Measurements from ENCODE around the gene POU6F2. TPM values are rescaled to one million over a fixed set of nuclear protein-coding genes. Genes with fewer than 3 reads are reported as not detected.

The POU6F2 gene
- total and polyA plus RNA-seq, 2 donors (not counting 1 experiment from before 2014, with no cell fraction given) = 0.47 TPM; not detected in 1

GRCh38 chr7:39125846-39126245 lies 148.1 kb downstream of the POU6F2 start:
- no peak for ATAC-seq (ENCODE audit: low read depth)
- Histone ChIP-seq H3K79me2 (ENCODE audit: control insufficient read depth, insufficient read depth, low read length) (no peaks in the 10 kb centered on the region), H3K27me3 (replicated peaks in 1 of 4; ENCODE audit: control extremely low read depth in 1 of 4, control insufficient read depth in 3 of 4, insufficient read depth in 4 of 4, low read length in 3 of 4) (no peaks in the 10 kb centered on the region), H3K36me3 (replicated peaks in 1 of 2; ENCODE audit: control extremely low read depth in 1 of 2, control insufficient read depth in 1 of 2, extremely low read depth in 1 of 2, insufficient read depth in 2 of 2, low read length in 1 of 2) (no peaks in the 10 kb centered on the region), H3K4me3 (ENCODE audit: control extremely low read depth in 1 of 5, extremely low read depth in 1 of 5, insufficient read depth in 1 of 5, low read depth in 2 of 5, low read length in 4 of 5) (no peak overlapping the region), H3K9ac (ENCODE audit: low read length) (no peak overlapping the region), H2AFZ (ENCODE audit: insufficient read depth, low read depth, low read length, poor library complexity, severe bottlenecking) (no peak overlapping the region), H4K20me1 (ENCODE audit: control insufficient read depth, insufficient read depth, low read length, poor library complexity, severe bottlenecking) (no peaks in the 10 kb centered on the region), H3K9me3 (ENCODE audit: control extremely low read depth in 1 of 3, control insufficient read depth in 2 of 3, insufficient read depth in 1 of 3, low read length in 2 of 3) (no peaks in the 10 kb centered on the region), H3K27ac (ENCODE audit: low read length in 2 of 2) (no peak overlapping the region), H3K4me1 (ENCODE audit: control insufficient read depth in 2 of 2, insufficient read depth in 2 of 2, low read length in 2 of 2) (no peaks in the 10 kb centered on the region), H3K4me2 (replicated peaks; ENCODE audit: low read depth, low read length, poor library complexity, severe bottlenecking) (no peak overlapping the region)
- Mint-ChIP-seq H3K27ac (no peak overlapping the region), H3K9me3 (ENCODE audit: insufficient read depth) (no peaks in the 10 kb centered on the region), H3K4me1 (peaks cover under 1% of the 10 kb centered on the region), H3K4me3 (no peak overlapping the region), H3K27me3 (peaks cover 20% of the 10 kb centered on the region)
- DNase-seq = no peak
- CTCF ChIA-PET = no interaction called here
- TF ChIP-seq EZH2 (IDR thresholded peaks at IDR 0.05; ENCODE audit: borderline replicate concordance, insufficient read depth, low read depth, low read length, poor library complexity, severe bottlenecking) (no peak), CTCF (IDR thresholded peaks at IDR 0.05) (no peak)
- 81% methylated on average over 3 of the region's 3 CpGs for WGBS (ENCODE audit: insufficient coverage)
- POLR2A ChIA-PET = no interaction called here
- intact Hi-C loops (cut with micrococcal nuclease) = no loop called here

GRCh38 chr7:39127058-39127457 lies 149.3 kb downstream of the POU6F2 start:
- H3K79me2 ChIP-seq (ENCODE audit: control insufficient read depth, insufficient read depth, low read length) = no peaks in the 10 kb centered on the region
- DNase-seq (no peak), ATAC-seq (ENCODE audit: low read depth) (no peak)
- no peaks in the 10 kb centered on the region for H4K20me1 ChIP-seq (ENCODE audit: control insufficient read depth, insufficient read depth, low read length, poor library complexity, severe bottlenecking)
- no CpG with 5 or more reads among the region's 3 CpGs for WGBS (ENCODE audit: insufficient coverage)
- no peak overlapping the region for H3K27ac Mint-ChIP-seq
- CTCF ChIA-PET = no interaction called here
- H3K9me3 Mint-ChIP-seq (ENCODE audit: insufficient read depth) = no peaks in the 10 kb centered on the region
- no peak overlapping the region for H3K27ac ChIP-seq (ENCODE audit: low read length in 2 of 2)
- peaks cover 3% of the 10 kb centered on the region for H3K4me1 Mint-ChIP-seq
- no peak overlapping the region for H3K4me3 ChIP-seq (ENCODE audit: control extremely low read depth in 1 of 5, extremely low read depth in 1 of 5, insufficient read depth in 1 of 5, low read depth in 2 of 5, low read length in 4 of 5)
- POLR2A ChIA-PET = interaction anchor here (0.7 kb wide), 1 partner anchor 409 kb away, joined by 8 read pairs; no protein-coding TSS in a partner anchor
- H3K27me3 Mint-ChIP-seq = peaks cover 16% of the 10 kb centered on the region
- TF ChIP-seq CTCF (IDR thresholded peaks at IDR 0.05) (no peak), EZH2 (IDR thresholded peaks at IDR 0.05; ENCODE audit: borderline replicate concordance, insufficient read depth, low read depth, low read length, poor library complexity, severe bottlenecking) (no peak)
- H3K36me3 ChIP-seq (replicated peaks in 1 of 2; ENCODE audit: control extremely low read depth in 1 of 2, control insufficient read depth in 1 of 2, extremely low read depth in 1 of 2, insufficient read depth in 2 of 2, low read length in 1 of 2) = no peaks in the 10 kb centered on the region
- no peak overlapping the region for H2AFZ ChIP-seq (ENCODE audit: insufficient read depth, low read depth, low read length, poor library complexity, severe bottlenecking)
- no peak overlapping the region for H3K4me3 Mint-ChIP-seq
- no peaks in the 10 kb centered on the region for H3K27me3 ChIP-seq (replicated peaks in 1 of 4; ENCODE audit: control extremely low read depth in 1 of 4, control insufficient read depth in 3 of 4, insufficient read depth in 4 of 4, low read length in 3 of 4)
- no peaks in the 10 kb centered on the region for H3K4me1 ChIP-seq (ENCODE audit: control insufficient read depth in 2 of 2, insufficient read depth in 2 of 2, low read length in 2 of 2)
- H3K4me2 ChIP-seq (replicated peaks; ENCODE audit: low read depth, low read length, poor library complexity, severe bottlenecking) = no peak overlapping the region
- no peak overlapping the region for H3K9ac ChIP-seq (ENCODE audit: low read length)
- intact Hi-C loops (cut with micrococcal nuclease) = no loop called here
- H3K9me3 ChIP-seq (ENCODE audit: control extremely low read depth in 1 of 3, control insufficient read depth in 2 of 3, insufficient read depth in 1 of 3, low read length in 2 of 3) = no peaks in the 10 kb centered on the region
